Liver (tissue), 3 donors: Measurements from ENCODE around the gene TMPRSS11F.

ENCODE experiments used
- EGR1 ChIP-seq, 2 donors: IDR thresholded peaks; 2 replicates each; pipeline ENCODE4 v1.6.1; 2016 to 2018; ENCODE audit warnings: antibody characterized with exemption in 2 of 2, low read depth in 2 of 2
- GABPA ChIP-seq, 2 donors: IDR thresholded peaks in 1 of 2; conservative IDR thresholded peaks in 1 of 2; 2 replicates each; pipeline ENCODE4 v1.6.1; 2016; ENCODE audit warnings: antibody characterized with exemption in 2 of 2, mild to moderate bottlenecking in 1 of 2, moderate library complexity in 1 of 2
- JUND ChIP-seq, 2 donors: IDR thresholded peaks; 2 replicates each; pipeline ENCODE4 v1.6.1; 2016; ENCODE audit warnings: antibody characterized with exemption in 2 of 2
- RAD21 ChIP-seq, 2 donors: IDR thresholded peaks; 2 replicates each; pipeline ENCODE4 v1.6.1; 2016; ENCODE audit warnings: antibody characterized with exemption in 2 of 2, mild to moderate bottlenecking in 2 of 2
- SP1 ChIP-seq: IDR thresholded peaks from 2 replicates; pipeline ENCODE4 v1.6.1; 2018; ENCODE audit warnings: antibody characterized with exemption, mild to moderate bottlenecking
- TAF1 ChIP-seq: conservative IDR thresholded peaks from 2 replicates; pipeline ENCODE4 v1.6.1; 2016; ENCODE audit warnings: antibody characterized with exemption, mild to moderate bottlenecking
- YY1 ChIP-seq: IDR thresholded peaks from 2 replicates; pipeline ENCODE4 v1.6.1; 2016; ENCODE audit warnings: antibody characterized with exemption, mild to moderate bottlenecking
- TF ChIP-seq, protein P1 (sequence below): fragments of 150-350 bp; IDR thresholded peaks from 2 replicates; pipeline ENCODE4 v1.5.1; 2017; ENCODE audit warnings: improper control_type of control experiment, low read depth, low read length; ENCODE audit not compliant: missing input control
- TF ChIP-seq, protein P2 (sequence below): IDR thresholded peaks from 2 replicates; pipeline ENCODE4 v1.6.1; 2016; ENCODE audit warnings: antibody characterized with exemption
- TF ChIP-seq, protein P3 (sequence below): IDR thresholded peaks from 2 replicates; pipeline ENCODE4 v1.6.1; 2016; ENCODE audit warnings: antibody characterized with exemption
- TF ChIP-seq, protein P4 (sequence below): IDR thresholded peaks from 2 replicates; pipeline ENCODE4 v1.6.1; 2016; ENCODE audit warnings: antibody characterized with exemption
- TF ChIP-seq, protein P5 (sequence below): IDR thresholded peaks from 2 replicates; pipeline ENCODE4 v1.6.1; 2016; ENCODE audit warnings: antibody characterized with exemption, mild to moderate bottlenecking
- donor health status: healthy.
- donor health status: healthy.

DNA sequence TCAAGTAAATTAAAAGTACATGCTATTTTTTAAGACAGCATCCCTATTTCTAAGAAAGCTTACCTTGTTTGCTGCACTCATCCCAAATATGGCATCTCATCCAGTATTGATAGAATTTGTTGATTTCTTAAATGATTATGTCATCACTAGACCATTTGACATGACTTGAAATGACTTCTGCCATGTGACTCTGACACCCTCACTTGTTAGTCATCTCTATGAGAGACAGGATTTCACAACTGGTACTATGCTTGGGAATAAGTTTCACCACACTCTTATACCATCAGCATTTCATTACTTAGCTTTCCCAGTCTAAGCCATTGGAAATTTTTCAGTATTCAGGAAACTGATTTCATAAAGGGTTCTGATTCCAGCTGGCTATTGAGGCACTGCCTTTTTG, 55.3 kb downstream of the TMPRSS11F start:
- TF ChIP-seq, protein P1, sequence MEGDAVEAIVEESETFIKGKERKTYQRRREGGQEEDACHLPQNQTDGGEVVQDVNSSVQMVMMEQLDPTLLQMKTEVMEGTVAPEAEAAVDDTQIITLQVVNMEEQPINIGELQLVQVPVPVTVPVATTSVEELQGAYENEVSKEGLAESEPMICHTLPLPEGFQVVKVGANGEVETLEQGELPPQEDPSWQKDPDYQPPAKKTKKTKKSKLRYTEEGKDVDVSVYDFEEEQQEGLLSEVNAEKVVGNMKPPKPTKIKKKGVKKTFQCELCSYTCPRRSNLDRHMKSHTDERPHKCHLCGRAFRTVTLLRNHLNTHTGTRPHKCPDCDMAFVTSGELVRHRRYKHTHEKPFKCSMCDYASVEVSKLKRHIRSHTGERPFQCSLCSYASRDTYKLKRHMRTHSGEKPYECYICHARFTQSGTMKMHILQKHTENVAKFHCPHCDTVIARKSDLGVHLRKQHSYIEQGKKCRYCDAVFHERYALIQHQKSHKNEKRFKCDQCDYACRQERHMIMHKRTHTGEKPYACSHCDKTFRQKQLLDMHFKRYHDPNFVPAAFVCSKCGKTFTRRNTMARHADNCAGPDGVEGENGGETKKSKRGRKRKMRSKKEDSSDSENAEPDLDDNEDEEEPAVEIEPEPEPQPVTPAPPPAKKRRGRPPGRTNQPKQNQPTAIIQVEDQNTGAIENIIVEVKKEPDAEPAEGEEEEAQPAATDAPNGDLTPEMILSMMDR: no peak
- no peak for TF ChIP-seq SP1
- TF ChIP-seq, protein P2, sequence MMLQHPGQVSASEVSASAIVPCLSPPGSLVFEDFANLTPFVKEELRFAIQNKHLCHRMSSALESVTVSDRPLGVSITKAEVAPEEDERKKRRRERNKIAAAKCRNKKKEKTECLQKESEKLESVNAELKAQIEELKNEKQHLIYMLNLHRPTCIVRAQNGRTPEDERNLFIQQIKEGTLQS: no peak
- TF ChIP-seq, protein P3, sequence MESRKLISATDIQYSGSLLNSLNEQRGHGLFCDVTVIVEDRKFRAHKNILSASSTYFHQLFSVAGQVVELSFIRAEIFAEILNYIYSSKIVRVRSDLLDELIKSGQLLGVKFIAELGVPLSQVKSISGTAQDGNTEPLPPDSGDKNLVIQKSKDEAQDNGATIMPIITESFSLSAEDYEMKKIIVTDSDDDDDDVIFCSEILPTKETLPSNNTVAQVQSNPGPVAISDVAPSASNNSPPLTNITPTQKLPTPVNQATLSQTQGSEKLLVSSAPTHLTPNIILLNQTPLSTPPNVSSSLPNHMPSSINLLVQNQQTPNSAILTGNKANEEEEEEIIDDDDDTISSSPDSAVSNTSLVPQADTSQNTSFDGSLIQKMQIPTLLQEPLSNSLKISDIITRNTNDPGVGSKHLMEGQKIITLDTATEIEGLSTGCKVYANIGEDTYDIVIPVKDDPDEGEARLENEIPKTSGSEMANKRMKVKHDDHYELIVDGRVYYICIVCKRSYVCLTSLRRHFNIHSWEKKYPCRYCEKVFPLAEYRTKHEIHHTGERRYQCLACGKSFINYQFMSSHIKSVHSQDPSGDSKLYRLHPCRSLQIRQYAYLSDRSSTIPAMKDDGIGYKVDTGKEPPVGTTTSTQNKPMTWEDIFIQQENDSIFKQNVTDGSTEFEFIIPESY: no peak
- no peak for TF ChIP-seq TAF1
- no peak for TF ChIP-seq YY1
- no peak for TF ChIP-seq JUND (IDR thresholded peaks at IDR 0.05)
- TF ChIP-seq, protein P4, sequence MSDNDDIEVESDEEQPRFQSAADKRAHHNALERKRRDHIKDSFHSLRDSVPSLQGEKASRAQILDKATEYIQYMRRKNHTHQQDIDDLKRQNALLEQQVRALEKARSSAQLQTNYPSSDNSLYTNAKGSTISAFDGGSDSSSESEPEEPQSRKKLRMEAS: no peak
- no peak for TF ChIP-seq RAD21 (IDR thresholded peaks at IDR 0.05)
- TF ChIP-seq EGR1 (IDR thresholded peaks at IDR 0.05; ENCODE audit: low read depth in 2 of 2): no peak
- TF ChIP-seq GABPA (IDR thresholded peaks at IDR 0.05 in 1 of 2, conservative IDR thresholded peaks at IDR 0.05 in 1 of 2): no peak
- TF ChIP-seq, protein P5, sequence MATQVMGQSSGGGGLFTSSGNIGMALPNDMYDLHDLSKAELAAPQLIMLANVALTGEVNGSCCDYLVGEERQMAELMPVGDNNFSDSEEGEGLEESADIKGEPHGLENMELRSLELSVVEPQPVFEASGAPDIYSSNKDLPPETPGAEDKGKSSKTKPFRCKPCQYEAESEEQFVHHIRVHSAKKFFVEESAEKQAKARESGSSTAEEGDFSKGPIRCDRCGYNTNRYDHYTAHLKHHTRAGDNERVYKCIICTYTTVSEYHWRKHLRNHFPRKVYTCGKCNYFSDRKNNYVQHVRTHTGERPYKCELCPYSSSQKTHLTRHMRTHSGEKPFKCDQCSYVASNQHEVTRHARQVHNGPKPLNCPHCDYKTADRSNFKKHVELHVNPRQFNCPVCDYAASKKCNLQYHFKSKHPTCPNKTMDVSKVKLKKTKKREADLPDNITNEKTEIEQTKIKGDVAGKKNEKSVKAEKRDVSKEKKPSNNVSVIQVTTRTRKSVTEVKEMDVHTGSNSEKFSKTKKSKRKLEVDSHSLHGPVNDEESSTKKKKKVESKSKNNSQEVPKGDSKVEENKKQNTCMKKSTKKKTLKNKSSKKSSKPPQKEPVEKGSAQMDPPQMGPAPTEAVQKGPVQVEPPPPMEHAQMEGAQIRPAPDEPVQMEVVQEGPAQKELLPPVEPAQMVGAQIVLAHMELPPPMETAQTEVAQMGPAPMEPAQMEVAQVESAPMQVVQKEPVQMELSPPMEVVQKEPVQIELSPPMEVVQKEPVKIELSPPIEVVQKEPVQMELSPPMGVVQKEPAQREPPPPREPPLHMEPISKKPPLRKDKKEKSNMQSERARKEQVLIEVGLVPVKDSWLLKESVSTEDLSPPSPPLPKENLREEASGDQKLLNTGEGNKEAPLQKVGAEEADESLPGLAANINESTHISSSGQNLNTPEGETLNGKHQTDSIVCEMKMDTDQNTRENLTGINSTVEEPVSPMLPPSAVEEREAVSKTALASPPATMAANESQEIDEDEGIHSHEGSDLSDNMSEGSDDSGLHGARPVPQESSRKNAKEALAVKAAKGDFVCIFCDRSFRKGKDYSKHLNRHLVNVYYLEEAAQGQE: no peak
